Astrocyte of the hippocampus (primary cell): ENCODE results near the gene FBXW9.
"Not testable (repeated sequence)": the region's sequence is repeated elsewhere in the genome, so short reads cannot be mapped to it uniquely, and the experiment has no call there.

Experiments
- DNase-seq: peaks from one replicate; pipeline ENCODE4 v3.0.0; 2011; ENCODE audit warnings: low read depth, low spot score

The FBXW9 gene

GRCh38 chr19:12715929-12716328 lies 19.5 kb upstream of the FBXW9 start:
- DNase-seq = no peak

- no peak for DNase-seq
Observed at GRCh38 chr19:12715102-12715501, 18.7 kb upstream of the FBXW9 start.

GRCh38 chr19:12713304-12713703 lies 16.9 kb upstream of the FBXW9 start:
- DNase-seq = not testable (repeated sequence)

- DNase-seq = not testable (repeated sequence)
Observed at GRCh38 chr19:12712077-12712476, 15.6 kb upstream of the FBXW9 start.

GRCh38 chr19:12711187-12711586 lies 14.8 kb upstream of the FBXW9 start:
- no peak for DNase-seq

GRCh38 chr19:12708641-12709040 lies 12.2 kb upstream of the FBXW9 start:
- no peak for DNase-seq

GRCh38 chr19:12706332-12706718 lies 9.9 kb upstream of the FBXW9 start:
- DNase-seq = no peak

GRCh38 chr19:12705654-12706331 lies 9.4 kb upstream of the FBXW9 start:
- no peak for DNase-seq

- DNase-seq = no peak
Observed at GRCh38 chr19:12705169-12705568, 8.7 kb upstream of the FBXW9 start.

GRCh38 chr19:12703046-12703445 lies 6.6 kb upstream of the FBXW9 start:
- peak; percentile 39 for DNase-seq

- no peak for DNase-seq
Observed at GRCh38 chr19:12701596-12702282, 5.3 kb upstream of the FBXW9 start.

GRCh38 chr19:12698138-12698537 lies 1.7 kb upstream of the FBXW9 start:
- DNase-seq = no peak

- DNase-seq = not testable (repeated sequence)
Observed at GRCh38 chr19:12697425-12697824, 994 bp upstream of the FBXW9 start.

GRCh38 chr19:12695997-12696365 lies 450 bp downstream of the FBXW9 start:
- DNase-seq = no peak

- no peak for DNase-seq
Observed at GRCh38 chr19:12695514-12695913, 917 bp downstream of the FBXW9 start.

- DNase-seq = no peak
Observed at GRCh38 chr19:12695096-12695495, 1.3 kb downstream of the FBXW9 start.

- no peak for DNase-seq
Observed at GRCh38 chr19:12694641-12695040, 1.8 kb downstream of the FBXW9 start.

- no peak for DNase-seq
Observed at GRCh38 chr19:12692960-12693359, 3.5 kb downstream of the FBXW9 start.

- DNase-seq = no peak
Observed at GRCh38 chr19:12689581-12690216, 6.7 kb downstream of the FBXW9 start.

GRCh38 chr19:12689012-12689411 lies 7.4 kb downstream of the FBXW9 start:
- DNase-seq = no peak

GRCh38 chr19:12687496-12688196 lies 8.8 kb downstream of the FBXW9 start, which contains the start of gene GNG14:
Gene GNG14 (plus strand): TSS chr19:12687998. CDS start chr19:12688049, 51 bp downstream.
- DNase-seq = no peak

GRCh38 chr19:12685831-12686230 lies 10.6 kb downstream of the FBXW9 start:
- no peak for DNase-seq
